ENCODE results near the gene KRTAP21-2.
"Not testable (repeated sequence)": the region's sequence is repeated elsewhere in the genome, so short reads cannot be mapped to it uniquely, and the experiment has no call there.

The KRTAP21-2 gene

GRCh38 chr21:30747159-30747558 is at the start of gene KRTAP21-2:
Gene KRTAP21-2 (minus strand): TSS chr21:30747259. CDS start chr21:30747202, 57 bp downstream.
- DNase-seq = no peak

- DNase-seq = no peak
Observed at GRCh38 chr21:30793581-30794314, 46.7 kb upstream of the KRTAP21-2 start.

GRCh38 chr21:30779249-30779648 is 32.2 kb upstream of the KRTAP21-2 start:
- DNase-seq = no peak

GRCh38 chr21:30769724-30770431 is 22.8 kb upstream of the KRTAP21-2 start:
- DNase-seq = no peak

GRCh38 chr21:30760776-30761175 is 13.7 kb upstream of the KRTAP21-2 start:
- DNase-seq = no peak

GRCh38 chr21:30758306-30758705 is 11.2 kb upstream of the KRTAP21-2 start:
- no peak for DNase-seq

- DNase-seq = not testable (repeated sequence)
Observed at GRCh38 chr21:30755328-30755727, 8.3 kb upstream of the KRTAP21-2 start, which contains the start of gene KRTAP21-1. Gene KRTAP21-1 (minus strand): TSS chr21:30755428. CDS start chr21:30755378, 50 bp downstream.

- DNase-seq = no peak
Observed at GRCh38 chr21:30740462-30740861, 6.6 kb downstream of the KRTAP21-2 start.

- DNase-seq = no peak
Observed at GRCh38 chr21:30733026-30733425, 14.0 kb downstream of the KRTAP21-2 start.

- DNase-seq = no peak
Observed at GRCh38 chr21:30726726-30727125, 20.3 kb downstream of the KRTAP21-2 start.

- no peak for DNase-seq
Observed at GRCh38 chr21:30719401-30719800, 27.7 kb downstream of the KRTAP21-2 start.

- no peak for DNase-seq
Observed at GRCh38 chr21:30718239-30718909, 28.7 kb downstream of the KRTAP21-2 start, which contains the start of gene KRTAP21-3. Gene KRTAP21-3 (minus strand): TSS chr21:30718777. CDS start chr21:30718759, 18 bp downstream.

- DNase-seq = no peak
Observed at GRCh38 chr21:30717105-30717504, 30.0 kb downstream of the KRTAP21-2 start.

GRCh38 chr21:30714946-30715345 is 32.1 kb downstream of the KRTAP21-2 start:
- no peak for DNase-seq

- DNase-seq = no peak
Observed at GRCh38 chr21:30714456-30714855, 32.6 kb downstream of the KRTAP21-2 start.

- DNase-seq = no peak
Observed at GRCh38 chr21:30713766-30714165, 33.3 kb downstream of the KRTAP21-2 start.

- no peak for DNase-seq
Observed at GRCh38 chr21:30710499-30710898, 36.6 kb downstream of the KRTAP21-2 start.

- DNase-seq = no peak
Observed at GRCh38 chr21:30707409-30707808, 39.6 kb downstream of the KRTAP21-2 start.

Measured in NCI-H774 (cell line).